ENCODE measurements around the gene CEP131. TPM values are rescaled to one million over a fixed set of nuclear protein-coding genes. Genes with fewer than 3 reads are reported as not detected.

Gene CEP131
- total RNA-seq, 2 donors from 2014 or later: 23.2 to 28.0 TPM

DNA sequence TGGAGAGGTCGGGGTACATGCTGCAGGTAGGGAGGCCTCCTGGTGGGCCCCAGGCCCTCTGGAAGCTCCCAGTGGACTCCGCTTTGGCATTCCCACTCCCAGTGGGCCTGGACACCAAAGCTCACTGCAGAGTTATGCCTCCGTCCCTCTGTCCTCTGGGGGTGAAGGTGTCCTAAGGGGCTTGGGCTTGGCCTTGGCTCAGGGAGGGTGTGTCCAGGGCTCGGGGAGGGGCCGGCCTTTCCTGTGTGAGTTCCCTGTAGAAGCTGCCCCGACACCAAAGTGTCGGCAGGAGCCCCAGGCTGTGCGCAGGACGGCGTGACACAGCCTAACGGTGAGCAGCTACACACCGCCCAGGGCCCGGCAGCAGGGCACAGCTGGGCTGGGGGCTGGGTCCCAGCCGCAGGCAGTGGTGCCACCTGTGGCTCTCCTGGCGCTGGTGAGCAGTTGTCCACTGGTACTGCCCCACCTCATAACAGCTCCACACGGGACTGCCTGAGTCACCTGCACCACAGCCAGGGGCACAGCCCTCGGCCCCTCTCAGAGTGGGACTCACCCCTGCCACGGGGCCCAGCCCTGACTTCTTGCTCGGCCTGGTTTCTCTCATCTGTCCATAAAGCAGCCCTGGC lies 10.0 kb upstream of the CEP131 start:
- H3K4me1 ChIP-seq (ENCODE audit: control insufficient read depth, insufficient read depth, low read length): peaks cover 3% of the 10 kb centered on the region
- H3K9me3 ChIP-seq (ENCODE audit: control insufficient read depth, low read length): no peaks in the 10 kb centered on the region
- peaks cover 8% of the 10 kb centered on the region for H3K36me3 ChIP-seq (ENCODE audit: control insufficient read depth, insufficient read depth, low read length)
- no peaks in the 10 kb centered on the region for H3K27me3 Mint-ChIP-seq (ENCODE audit: insufficient read depth)
- no peaks in the 10 kb centered on the region for H3K9me3 Mint-ChIP-seq
- peaks cover 17% of the 10 kb centered on the region for H3K36me3 Mint-ChIP-seq (ENCODE audit: low read depth)
- H3K27ac Mint-ChIP-seq: no peak overlapping the region
- H3K9ac ChIP-seq (ENCODE audit: extremely low read depth, low read length, poor library complexity, severe bottlenecking): no peak overlapping the region
- no peak for DNase-seq
- H3K4me3 Mint-ChIP-seq: no peak overlapping the region
- WGBS, 2 experiments (ENCODE audit: insufficient coverage in 1 of 2, insufficient read length in 1 of 2): 94 to 98% methylated on average over 8 to 19 of the region's 19 CpGs
- H3K27me3 ChIP-seq (ENCODE audit: control insufficient read depth, insufficient read depth, low read length, poor library complexity, severe bottlenecking): no peaks in the 10 kb centered on the region
- TF ChIP-seq CTCF (conservative IDR thresholded peaks at IDR 0.05): no peak
- H3K4me3 ChIP-seq (ENCODE audit: low read length): no peak overlapping the region
- H3K27ac ChIP-seq (ENCODE audit: low read depth, low read length): no peak overlapping the region
- H3K4me1 Mint-ChIP-seq: peaks cover 1% of the 10 kb centered on the region

GRCh38 chr17:81231766-81232581 lies 9.2 kb upstream of the CEP131 start:
- Histone ChIP-seq H3K4me3 (ENCODE audit: low read length) (no peak overlapping the region), H3K9ac (ENCODE audit: extremely low read depth, low read length, poor library complexity, severe bottlenecking) (no peak overlapping the region), H3K27ac (ENCODE audit: low read depth, low read length) (no peak overlapping the region), H3K4me1 (ENCODE audit: control insufficient read depth, insufficient read depth, low read length) (no peaks in the 10 kb centered on the region), H3K9me3 (ENCODE audit: control insufficient read depth, low read length) (no peaks in the 10 kb centered on the region), H3K36me3 (ENCODE audit: control insufficient read depth, insufficient read depth, low read length) (peaks cover 8% of the 10 kb centered on the region), H3K27me3 (ENCODE audit: control insufficient read depth, insufficient read depth, low read length, poor library complexity, severe bottlenecking) (no peaks in the 10 kb centered on the region)
- DNase-seq: no peak
- Mint-ChIP-seq H3K9me3 (no peaks in the 10 kb centered on the region), H3K36me3 (ENCODE audit: low read depth) (peaks cover 17% of the 10 kb centered on the region), H3K4me3 (no peak overlapping the region), H3K4me1 (no peaks in the 10 kb centered on the region), H3K27ac (no peak overlapping the region), H3K27me3 (ENCODE audit: insufficient read depth) (no peaks in the 10 kb centered on the region)
- 92 to 94% methylated on average over 22 to 43 of the region's 43 CpGs for WGBS, 2 experiments (ENCODE audit: insufficient coverage in 1 of 2, insufficient read length in 1 of 2)
- TF ChIP-seq CTCF (conservative IDR thresholded peaks at IDR 0.05): no peak

DNA sequence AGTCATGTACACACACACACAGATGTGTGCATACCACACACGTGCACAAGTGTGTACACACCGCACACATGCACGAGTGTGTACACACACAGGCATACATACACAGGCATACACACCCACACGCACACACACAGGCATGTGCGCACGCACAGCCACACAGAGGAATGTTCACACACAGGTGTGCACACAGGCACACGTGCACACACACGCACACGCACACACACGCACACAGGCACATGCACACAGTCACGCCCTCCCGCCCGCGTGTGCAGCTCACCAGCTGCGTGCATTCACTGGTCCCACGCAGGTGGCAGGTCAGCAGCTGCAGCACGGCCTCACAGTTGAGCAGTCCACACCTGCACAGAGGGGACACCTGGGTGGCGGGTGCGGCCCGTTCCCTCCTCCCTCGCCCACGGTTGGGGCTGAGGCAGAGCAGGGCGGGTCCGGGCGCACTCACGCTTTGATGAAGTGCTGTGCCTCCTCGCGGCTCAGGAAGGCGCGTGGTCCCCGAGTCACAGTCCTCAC lies 8.4 kb upstream of the CEP131 start:
- H3K27me3 Mint-ChIP-seq (ENCODE audit: insufficient read depth): peaks cover 1% of the 10 kb centered on the region
- Histone ChIP-seq H3K4me3 (ENCODE audit: low read length) (no peak overlapping the region), H3K9ac (ENCODE audit: extremely low read depth, low read length, poor library complexity, severe bottlenecking) (no peak overlapping the region), H3K27me3 (ENCODE audit: control insufficient read depth, insufficient read depth, low read length, poor library complexity, severe bottlenecking) (no peaks in the 10 kb centered on the region), H3K36me3 (ENCODE audit: control insufficient read depth, insufficient read depth, low read length) (peaks cover 8% of the 10 kb centered on the region), H3K27ac (ENCODE audit: low read depth, low read length) (no peak overlapping the region), H3K4me1 (ENCODE audit: control insufficient read depth, insufficient read depth, low read length) (no peaks in the 10 kb centered on the region), H3K9me3 (ENCODE audit: control insufficient read depth, low read length) (no peaks in the 10 kb centered on the region)
- H3K9me3 Mint-ChIP-seq: no peaks in the 10 kb centered on the region
- 92 to 94% methylated on average over 26 to 31 of the region's 31 CpGs for WGBS, 2 experiments (ENCODE audit: insufficient coverage in 1 of 2, insufficient read length in 1 of 2)
- no peak overlapping the region for H3K4me3 Mint-ChIP-seq
- DNase-seq: no peak
- H3K27ac Mint-ChIP-seq: no peak overlapping the region
- TF ChIP-seq CTCF (conservative IDR thresholded peaks at IDR 0.05): no peak
- no peaks in the 10 kb centered on the region for H3K4me1 Mint-ChIP-seq
- H3K36me3 Mint-ChIP-seq (ENCODE audit: low read depth): peaks cover 17% of the 10 kb centered on the region
